ENCODE data around the gene KLK15. TPM values are rescaled to one million over a fixed set of nuclear protein-coding genes. Genes with fewer than 3 reads are reported as not detected.
"Not testable (repeated sequence)": the region's sequence is repeated elsewhere in the genome, so short reads cannot be mapped to it uniquely, and the experiment has no call there.

Gene KLK15
- total and polyA plus RNA-seq, 2 of the 13 experiments (the other 11 are each of a cell fraction or from before 2014, with no cell fraction given), result not detected

DNA sequence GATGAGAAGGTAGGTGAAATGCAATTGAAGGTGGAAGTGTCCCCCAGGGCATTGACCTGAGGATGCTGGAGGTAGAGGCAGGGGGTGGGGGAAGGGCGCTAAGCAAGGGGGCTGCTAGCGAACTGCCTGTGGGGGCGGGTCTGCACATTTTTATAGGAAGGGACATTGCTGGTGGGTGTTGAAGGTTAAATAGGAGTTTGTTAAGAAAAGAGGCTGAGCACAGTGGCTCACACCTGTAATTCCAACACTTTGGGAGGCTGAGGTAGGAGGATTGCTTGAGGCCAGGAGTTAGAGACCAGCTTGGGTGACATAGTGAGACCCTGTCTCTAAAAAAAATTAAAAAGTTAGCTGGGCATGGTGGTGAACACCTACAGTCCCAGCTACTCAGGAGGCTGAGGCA, 48.7 kb downstream of the KLK15 start (continued):
- TF ChIP-seq PHF20 (CRISPR knock-in tag; IDR thresholded peaks at IDR 0.05), result no peak
- TF ChIP-seq EED (CRISPR knock-in tag; IDR thresholded peaks at IDR 0.05), result no peak
- no peak for TF ChIP-seq KLF15 (CRISPR knock-in tag; IDR thresholded peaks at IDR 0.05; ENCODE audit: borderline replicate concordance)
- TF ChIP-seq HDAC2 (CRISPR knock-in tag; IDR thresholded peaks at IDR 0.05), result no peak
- TF ChIP-seq, protein P1, sequence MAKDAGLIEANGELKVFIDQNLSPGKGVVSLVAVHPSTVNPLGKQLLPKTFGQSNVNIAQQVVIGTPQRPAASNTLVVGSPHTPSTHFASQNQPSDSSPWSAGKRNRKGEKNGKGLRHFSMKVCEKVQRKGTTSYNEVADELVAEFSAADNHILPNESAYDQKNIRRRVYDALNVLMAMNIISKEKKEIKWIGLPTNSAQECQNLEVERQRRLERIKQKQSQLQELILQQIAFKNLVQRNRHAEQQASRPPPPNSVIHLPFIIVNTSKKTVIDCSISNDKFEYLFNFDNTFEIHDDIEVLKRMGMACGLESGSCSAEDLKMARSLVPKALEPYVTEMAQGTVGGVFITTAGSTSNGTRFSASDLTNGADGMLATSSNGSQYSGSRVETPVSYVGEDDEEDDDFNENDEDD (CRISPR knock-in tag; IDR thresholded peaks at IDR 0.05; ENCODE audit: borderline replicate concordance), result no peak

DNA sequence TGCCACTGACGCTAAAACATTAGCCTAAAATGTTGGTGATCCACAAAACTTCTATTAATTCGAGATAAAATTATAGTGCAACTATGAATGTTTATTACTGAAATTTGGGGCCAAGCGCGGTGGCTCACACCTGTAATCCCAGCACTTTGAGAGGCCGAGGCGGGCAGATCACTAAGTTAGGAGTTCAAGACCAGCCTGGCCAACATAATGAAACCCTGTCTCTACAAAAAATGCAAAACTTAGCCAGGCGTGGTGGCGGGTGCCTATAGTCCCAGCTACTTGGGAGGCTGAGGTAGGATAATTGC, 49.6 kb downstream of the KLK15 start:
- H4K20me1 ChIP-seq (ENCODE audit: insufficient read depth, low read length); DNase-seq (ENCODE audit: low spot score); H3K4me3 ChIP-seq (replicated peaks in 1 of 3; ENCODE audit: insufficient read depth in 1 of 3, low read depth in 2 of 3, low read length in 3 of 3); BruUV-seq (replicated peaks); H3K9ac ChIP-seq (ENCODE audit: insufficient read depth, low read depth, low read length); H3K4me2 ChIP-seq (ENCODE audit: low read depth, low read length); H3K36me3 ChIP-seq (replicated peaks in 1 of 2; ENCODE audit: control insufficient read depth in 1 of 2, insufficient read depth in 2 of 2, low read length in 2 of 2); POLR2A ChIA-PET; H2AFZ ChIP-seq (ENCODE audit: low read length); H3K9me3 ChIP-seq (ENCODE audit: low read length); H3K79me2 ChIP-seq (ENCODE audit: insufficient read depth, low read length); FAIRE-seq; ATAC-seq; H3K4me1 ChIP-seq (ENCODE audit: insufficient read depth, low read length); H3K27ac ChIP-seq (ENCODE audit: extremely low read length, insufficient read depth, low read length): not testable (repeated sequence)
- 45% methylated on average over 8 of the region's 8 CpGs for WGBS (ENCODE audit: low lambda C conversion rate)
- intact Hi-C loops (cut with micrococcal nuclease; ENCODE audit: unreplicated experiment) (loop anchor here (5.0 kb wide), 1 partner anchor 61 kb away; the partner anchor contains the start of gene CLEC11A), in situ Hi-C loops (cut with HindIII; ENCODE audit: extremely low pct_ligation_motif_present, low pct_unique_long_range_greater_than_20kb) (loop anchor here (10.0 to 25.0 kb wide), 3 partner anchors 179 to 421 kb away; partner anchors contain the start of gene NAPSA)
- peaks cover 0 to 18% of the 10 kb centered on the region in 2 experiments; a peak in 3 of 5 replicates for H3K27me3 ChIP-seq (ENCODE audit: control insufficient read depth in 1 of 2, insufficient read depth in 2 of 2, low read length in 2 of 2)
- CTCF ChIA-PET (ENCODE audit: low intra/inter-chr PET ratio, low total read pairs), result interaction anchor here (1.2 to 1.9 kb wide), 7 partner anchors 59 to 519 kb away, joined by 3 to 14 read pairs (median 5); no protein-coding TSS in a partner anchor
